Nephron progenitor cell (in vitro differentiated cells): Measurements from ENCODE around the gene CREB5.

Source experiments
- DNase-seq: peaks from one replicate; pipeline ENCODE4 v3.0.0; 2021
- H3K27ac Mint-ChIP-seq: 2 replicates; pipeline ENCODE4 v1.8.0; 2021; ENCODE audit warnings: mild to moderate bottlenecking, moderate library complexity, mixed read lengths
- H3K27me3 Mint-ChIP-seq: 2 replicates; pipeline ENCODE4 v1.8.0; 2021; ENCODE audit warnings: mild to moderate bottlenecking, low read depth, mixed read lengths; ENCODE audit not compliant: poor library complexity
- H3K36me3 Mint-ChIP-seq: 2 replicates; pipeline ENCODE4 v1.8.0; 2021; ENCODE audit warnings: low read depth, mixed read lengths
- H3K4me1 Mint-ChIP-seq: 2 replicates; pipeline ENCODE4 v1.8.0; 2021; ENCODE audit warnings: mixed read lengths
- H3K4me3 Mint-ChIP-seq: 2 replicates; pipeline ENCODE4 v1.8.0; 2021; ENCODE audit warnings: mild to moderate bottlenecking, moderate library complexity, mixed read lengths
- H3K9me3 Mint-ChIP-seq: 2 replicates; pipeline ENCODE4 v1.8.0; 2021; ENCODE audit warnings: mild to moderate bottlenecking, moderate library complexity, mixed read lengths
- CTCF ChIP-seq: fragments of 200-600 bp; sonication (generic); IDR thresholded peaks from 2 replicates; pipeline ENCODE4 v1.5.0; 2021; ENCODE audit warnings: antibody characterized with exemption

The CREB5 gene

GRCh38 chr7:28554802-28555471, 142.6 kb downstream of the CREB5 start:
- DNase-seq: no peak
- no peak for TF ChIP-seq CTCF
- no peak overlapping the region for H3K27ac Mint-ChIP-seq
- no peak overlapping the region for H3K4me3 Mint-ChIP-seq
- no peaks in the 10 kb centered on the region for H3K36me3 Mint-ChIP-seq
- H3K4me1 Mint-ChIP-seq: peaks cover 92% of the 10 kb centered on the region
- peaks cover 3% of the 10 kb centered on the region for H3K27me3 Mint-ChIP-seq
- H3K9me3 Mint-ChIP-seq: no peaks in the 10 kb centered on the region

- peak overlapping the region; percentile 38 for H3K27ac Mint-ChIP-seq
- H3K9me3 Mint-ChIP-seq: no peaks in the 10 kb centered on the region
- no peaks in the 10 kb centered on the region for H3K36me3 Mint-ChIP-seq
- TF ChIP-seq CTCF: no peak
- H3K27me3 Mint-ChIP-seq: peaks cover 3% of the 10 kb centered on the region
- H3K4me1 Mint-ChIP-seq: peaks cover 82% of the 10 kb centered on the region
- DNase-seq: no peak
- H3K4me3 Mint-ChIP-seq: peak overlapping the region; percentile 45
Measured at GRCh38 chr7:28556025-28556424, 143.7 kb downstream of the CREB5 start.

- TF ChIP-seq CTCF: no peak
- peaks cover 76% of the 10 kb centered on the region for H3K4me1 Mint-ChIP-seq
- peak overlapping the region; percentile 4 for H3K4me3 Mint-ChIP-seq
- no peaks in the 10 kb centered on the region for H3K36me3 Mint-ChIP-seq
- no peaks in the 10 kb centered on the region for H3K9me3 Mint-ChIP-seq
- no peak for DNase-seq
- peaks cover 3% of the 10 kb centered on the region for H3K27me3 Mint-ChIP-seq
- no peak overlapping the region for H3K27ac Mint-ChIP-seq
Measured at GRCh38 chr7:28556671-28557070, 144.4 kb downstream of the CREB5 start.

- TF ChIP-seq CTCF: no peak
- Mint-ChIP-seq H3K36me3 (no peaks in the 10 kb centered on the region), H3K9me3 (no peaks in the 10 kb centered on the region), H3K27me3 (peaks cover 3% of the 10 kb centered on the region), H3K4me1 (peaks cover 61% of the 10 kb centered on the region), H3K4me3 (no peak overlapping the region), H3K27ac (no peak overlapping the region)
- no peak for DNase-seq
Measured at GRCh38 chr7:28558236-28558635, 145.9 kb downstream of the CREB5 start.

- Mint-ChIP-seq H3K9me3 (no peaks in the 10 kb centered on the region), H3K27me3 (peaks cover 3% of the 10 kb centered on the region), H3K36me3 (no peaks in the 10 kb centered on the region), H3K27ac (no peak overlapping the region), H3K4me1 (peaks cover 37% of the 10 kb centered on the region), H3K4me3 (no peak overlapping the region)
- no peak for TF ChIP-seq CTCF
- no peak for DNase-seq
Measured at GRCh38 chr7:28560767-28561166, 148.4 kb downstream of the CREB5 start.

GRCh38 chr7:28564033-28564432, 151.7 kb downstream of the CREB5 start:
- Mint-ChIP-seq H3K36me3 (no peaks in the 10 kb centered on the region), H3K27ac (no peak overlapping the region), H3K27me3 (no peaks in the 10 kb centered on the region), H3K4me1 (peaks cover 7% of the 10 kb centered on the region), H3K4me3 (no peak overlapping the region), H3K9me3 (no peaks in the 10 kb centered on the region)
- TF ChIP-seq CTCF: no peak
- no peak for DNase-seq
